NCI-H1417 (cell line): Measurements from ENCODE around the gene HOXC10.

Source experiments
- DNase-seq, 3 experiments: peaks; one replicate each; lab custom pipeline; 2025; lab: John Stamatoyannopoulos, UW

HOXC10 gene

DNA sequence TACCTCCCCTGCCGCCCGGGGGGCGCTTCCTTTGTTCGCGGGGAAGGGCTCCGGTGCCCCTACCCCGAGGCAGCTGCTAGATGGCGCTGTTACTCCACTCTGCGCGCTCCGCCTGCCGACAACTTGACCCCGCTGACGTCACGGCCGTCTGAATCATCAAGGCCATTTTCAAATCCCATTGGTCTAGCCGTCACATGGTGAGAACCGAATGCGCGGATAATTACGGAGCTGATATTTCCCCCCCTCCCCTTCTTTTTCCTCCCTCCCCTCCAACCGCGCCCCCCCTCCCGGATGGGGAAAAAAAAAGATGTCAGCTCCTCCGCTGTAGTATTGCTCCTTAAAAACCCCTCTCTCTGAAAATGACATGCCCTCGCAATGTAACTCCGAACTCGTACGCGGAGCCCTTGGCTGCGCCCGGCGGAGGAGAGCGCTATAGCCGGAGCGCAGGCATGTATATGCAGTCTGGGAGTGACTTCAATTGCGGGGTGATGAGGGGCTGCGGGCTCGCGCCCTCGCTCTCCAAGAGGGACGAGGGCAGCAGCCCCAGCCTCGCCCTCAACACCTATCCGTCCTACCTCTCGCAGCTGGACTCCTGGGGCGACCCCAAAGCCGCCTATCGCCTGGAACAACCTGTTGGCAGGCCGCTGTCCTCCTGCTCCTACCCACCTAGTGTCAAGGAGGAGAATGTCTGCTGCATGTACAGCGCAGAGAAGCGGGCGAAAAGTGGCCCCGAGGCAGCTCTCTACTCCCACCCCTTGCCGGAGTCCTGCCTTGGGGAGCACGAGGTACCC, at the start of gene HOXC10:
Gene HOXC10, plus strand, starts transcription at position 246 of the 791 bp plus-strand sequence. Its CDS starts 114 bp downstream, at position 360.
- DNase-seq, result peak; percentile 93 to 99 (median 99)

GRCh38 chr12:53935383-53936341, 49.3 kb upstream of the HOXC10 start:
- DNase-seq, result peak in 2 of 3 experiments; percentile 17 to 27

DNA sequence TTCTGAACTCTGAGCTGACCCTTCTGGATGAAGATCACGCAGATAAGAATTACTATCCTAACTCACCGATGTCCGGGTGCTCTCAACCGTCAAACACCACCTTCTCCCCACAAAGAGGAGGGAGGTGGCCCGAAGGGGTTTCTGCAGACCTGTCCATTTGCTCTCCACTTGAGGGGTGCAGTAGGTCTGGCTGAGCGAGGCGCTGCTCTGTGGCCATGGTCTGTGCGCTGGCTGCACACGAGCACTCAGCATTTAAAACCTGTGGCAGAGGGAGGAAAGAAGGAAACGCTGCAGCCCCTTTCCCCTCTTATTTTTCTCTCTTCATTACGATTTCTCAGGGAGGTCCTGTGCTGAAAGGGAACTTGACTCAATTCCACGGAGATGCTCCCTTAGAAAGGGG, 47.8 kb upstream of the HOXC10 start:
- no peak for DNase-seq

DNA sequence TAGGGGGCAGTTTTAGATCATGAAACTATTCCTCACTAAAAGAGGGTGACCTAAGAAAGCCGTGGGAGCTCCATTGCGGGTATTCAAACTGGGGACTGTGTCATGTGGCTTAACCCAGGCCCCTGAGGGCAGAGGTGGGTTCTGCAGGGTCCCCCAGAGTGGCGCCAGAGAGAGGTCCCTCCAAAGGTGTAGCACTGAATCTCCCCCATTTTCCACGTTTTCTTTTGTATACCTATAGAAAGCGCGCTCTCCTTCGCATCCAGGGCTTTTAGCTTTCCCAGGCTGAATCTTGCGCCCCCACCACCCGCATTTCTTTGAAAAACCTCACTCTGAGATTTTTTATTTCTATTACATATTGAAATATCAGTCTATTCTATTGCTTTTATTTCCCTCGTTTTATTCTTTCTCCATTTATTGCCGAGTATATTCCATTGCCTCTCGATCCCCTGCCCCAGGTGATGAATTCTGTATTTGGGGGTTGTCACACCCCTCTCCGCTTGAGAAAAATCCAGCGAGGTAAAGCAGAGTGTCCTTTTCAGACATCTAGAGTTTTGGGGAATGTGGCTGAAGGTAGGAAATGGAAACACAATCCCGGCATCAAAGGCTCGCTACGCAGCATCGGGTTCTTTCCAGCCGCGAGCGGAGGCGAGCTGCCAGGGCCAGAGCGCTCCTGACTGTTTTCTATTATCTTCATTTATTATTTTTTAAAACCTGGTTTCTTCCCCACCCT, 47.2 kb upstream of the HOXC10 start:
- peak in 1 of 3 experiments; percentile 25 for DNase-seq

- peak; percentile 100 for DNase-seq
Observed at GRCh38 chr12:53938326-53939140, 46.4 kb upstream of the HOXC10 start, which contains the start of gene HOXC13. Gene HOXC13, plus strand, starts transcription at chr12:53938831. Its CDS starts 76 bp downstream, at chr12:53938907.

GRCh38 chr12:53939141-53940108, 45.5 kb upstream of the HOXC10 start:
- DNase-seq, result peak in 2 of 3 experiments; percentile 52 to 70

DNA sequence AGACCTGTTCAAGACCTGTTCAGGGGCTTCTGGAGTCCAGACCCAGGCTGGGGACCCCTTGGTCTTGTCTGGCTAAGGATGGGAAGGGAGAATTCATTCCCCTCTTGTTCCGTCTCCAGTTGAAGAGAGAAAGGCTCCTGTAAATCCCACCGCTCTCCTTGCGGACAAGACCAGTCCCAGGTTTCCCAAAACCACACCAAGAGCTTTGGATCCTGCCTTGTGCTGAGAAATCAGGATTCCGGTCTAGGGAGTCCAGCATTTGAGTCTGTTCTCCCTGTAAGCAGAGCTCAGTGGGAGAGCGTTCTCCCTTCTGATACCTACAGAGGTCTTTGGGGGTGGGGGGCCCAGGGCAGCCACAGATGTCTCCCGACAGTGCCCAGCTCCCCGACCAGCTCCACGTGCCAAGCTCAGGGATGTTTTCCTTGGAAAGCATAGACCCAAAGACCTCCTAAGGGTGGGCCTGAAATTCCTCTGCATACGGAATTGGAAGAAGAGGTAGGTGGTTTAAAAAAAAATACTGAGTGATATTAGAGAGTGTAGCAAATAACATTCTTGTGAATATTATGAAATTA, 44.4 kb upstream of the HOXC10 start:
- no peak for DNase-seq

- DNase-seq, result no peak
Observed at GRCh38 chr12:53941187-53941586, 43.8 kb upstream of the HOXC10 start.

GRCh38 chr12:53941750-53942149, 43.2 kb upstream of the HOXC10 start:
- no peak for DNase-seq

DNA sequence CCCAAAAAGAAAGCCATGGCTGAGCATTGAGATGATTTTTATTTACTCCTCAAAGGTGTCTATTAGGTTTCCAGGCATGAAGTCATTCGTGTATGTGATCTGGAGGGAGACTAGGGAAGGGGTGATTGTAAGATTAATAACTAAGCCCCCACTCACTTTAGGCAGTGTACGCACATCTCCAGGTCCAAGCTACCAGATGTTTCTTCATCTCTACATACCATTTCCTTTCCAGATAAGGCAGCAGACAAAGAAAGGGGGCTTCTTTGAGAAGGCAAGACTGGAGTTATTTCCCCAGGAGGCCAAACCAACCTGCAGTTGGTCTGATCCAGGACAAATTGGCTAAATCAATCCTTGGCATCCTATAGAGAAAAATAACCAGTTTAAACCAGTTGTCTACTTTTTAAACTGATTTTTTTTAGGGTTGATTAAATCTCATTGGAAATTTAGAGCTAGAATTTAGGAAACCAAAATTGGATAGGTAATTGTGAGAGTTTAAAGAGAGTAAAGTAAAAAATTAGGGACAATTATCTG, 42.4 kb upstream of the HOXC10 start:
- DNase-seq, result no peak

DNA sequence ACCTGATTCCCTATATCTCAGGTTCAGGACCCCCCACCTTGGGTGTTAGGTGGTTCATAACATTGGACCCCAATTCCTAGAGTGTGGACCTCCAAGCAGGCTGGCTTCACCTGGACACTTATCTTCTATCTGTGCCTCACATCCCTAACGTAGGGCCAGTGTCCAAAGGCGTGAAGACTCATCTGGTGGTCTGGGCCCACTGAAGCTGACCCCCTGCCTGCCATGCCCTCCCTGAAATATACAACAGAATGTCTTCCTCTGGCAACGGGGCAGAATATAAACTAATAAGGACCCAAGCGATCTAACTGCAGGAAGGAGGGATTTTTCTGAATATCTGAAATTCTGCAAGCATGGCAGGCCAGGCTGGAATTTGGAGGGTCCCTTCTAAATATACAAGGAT, 40.7 kb upstream of the HOXC10 start:
- DNase-seq, result no peak

DNA sequence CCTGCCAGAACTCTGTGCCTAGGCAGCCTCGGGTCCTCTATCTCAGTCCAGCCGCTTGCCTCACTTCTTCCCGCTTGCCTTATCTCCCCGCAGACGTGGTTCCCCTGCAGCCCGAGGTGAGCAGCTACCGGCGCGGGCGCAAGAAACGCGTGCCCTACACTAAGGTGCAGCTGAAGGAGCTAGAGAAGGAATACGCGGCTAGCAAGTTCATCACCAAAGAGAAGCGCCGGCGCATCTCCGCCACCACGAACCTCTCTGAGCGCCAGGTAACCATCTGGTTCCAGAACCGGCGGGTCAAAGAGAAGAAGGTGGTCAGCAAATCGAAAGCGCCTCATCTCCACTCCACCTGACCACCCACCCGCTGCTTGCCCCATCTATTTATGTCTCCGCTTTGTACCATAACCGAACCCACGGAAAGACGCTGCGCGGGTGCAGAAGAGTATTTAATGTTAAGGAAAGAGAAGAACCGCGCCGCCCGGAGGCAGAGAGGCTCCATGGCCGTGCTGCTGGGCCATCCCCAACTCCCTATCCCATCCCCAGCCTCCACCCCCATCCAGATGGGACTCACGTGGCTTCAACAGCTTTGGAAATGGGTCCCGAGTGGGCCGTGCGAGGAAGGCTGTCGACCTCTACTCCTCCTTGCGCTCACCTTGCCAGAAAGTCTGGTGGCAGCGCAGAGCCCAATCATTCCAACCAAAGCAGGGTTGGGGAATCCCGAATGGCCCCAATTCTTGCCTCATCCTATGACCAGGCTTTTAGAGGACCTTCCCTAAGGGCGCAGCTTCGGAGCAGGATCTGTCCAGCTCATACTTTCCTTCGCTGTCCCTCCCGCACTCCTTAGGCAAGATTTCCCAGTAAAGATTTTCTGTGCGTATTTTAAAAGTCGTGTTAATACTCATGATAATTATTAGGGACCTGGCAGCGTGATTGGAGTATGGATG, 39.8 kb upstream of the HOXC10 start:
- DNase-seq, result no peak

- no peak for DNase-seq
Observed at GRCh38 chr12:53947743-53948142, 37.2 kb upstream of the HOXC10 start.

DNA sequence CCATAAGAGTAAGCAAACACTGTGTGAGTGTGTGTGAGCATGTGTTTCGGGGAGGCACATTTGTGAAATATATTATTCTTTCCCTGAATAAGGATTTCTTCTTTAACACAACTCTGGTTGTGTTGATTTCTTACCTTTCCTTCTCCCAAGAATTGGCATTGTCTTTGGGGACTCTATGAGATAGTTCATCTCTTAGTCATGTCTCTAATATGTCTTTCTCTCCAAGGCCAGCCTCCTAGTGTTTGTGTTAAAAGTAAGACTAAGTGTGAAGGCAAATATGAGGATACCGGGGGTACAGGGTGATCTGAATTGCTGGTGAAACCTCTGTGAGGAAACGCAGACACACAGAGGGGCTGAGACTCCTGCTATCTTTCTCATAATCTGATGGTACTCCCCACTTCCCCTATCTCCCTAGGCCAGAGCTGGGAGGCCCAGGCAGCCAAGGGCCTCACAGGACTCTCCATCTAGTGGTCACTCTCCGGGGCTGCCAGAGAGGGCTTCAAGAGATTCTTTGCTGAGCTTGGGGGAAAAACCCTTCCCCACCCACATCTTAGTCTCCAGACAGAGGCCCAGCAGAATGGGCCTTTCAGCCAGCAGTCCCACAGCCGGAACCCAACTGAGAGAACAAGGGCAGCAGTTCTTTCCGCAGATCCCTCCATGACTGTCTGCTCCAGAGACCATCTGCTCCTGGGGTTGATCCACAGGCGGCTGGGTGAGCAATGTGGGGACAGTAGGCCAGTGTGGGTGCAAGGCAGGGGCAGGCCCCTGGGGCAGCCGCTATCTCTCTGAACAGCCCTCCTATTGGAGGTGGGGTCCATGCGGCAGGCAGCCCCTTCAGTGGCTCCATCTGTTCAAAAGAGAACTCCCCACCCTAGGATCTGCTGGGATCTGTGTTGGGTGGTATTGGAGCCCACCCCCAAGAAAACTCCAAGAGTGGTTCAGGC, 36.0 kb upstream of the HOXC10 start:
- no peak for DNase-seq

DNA sequence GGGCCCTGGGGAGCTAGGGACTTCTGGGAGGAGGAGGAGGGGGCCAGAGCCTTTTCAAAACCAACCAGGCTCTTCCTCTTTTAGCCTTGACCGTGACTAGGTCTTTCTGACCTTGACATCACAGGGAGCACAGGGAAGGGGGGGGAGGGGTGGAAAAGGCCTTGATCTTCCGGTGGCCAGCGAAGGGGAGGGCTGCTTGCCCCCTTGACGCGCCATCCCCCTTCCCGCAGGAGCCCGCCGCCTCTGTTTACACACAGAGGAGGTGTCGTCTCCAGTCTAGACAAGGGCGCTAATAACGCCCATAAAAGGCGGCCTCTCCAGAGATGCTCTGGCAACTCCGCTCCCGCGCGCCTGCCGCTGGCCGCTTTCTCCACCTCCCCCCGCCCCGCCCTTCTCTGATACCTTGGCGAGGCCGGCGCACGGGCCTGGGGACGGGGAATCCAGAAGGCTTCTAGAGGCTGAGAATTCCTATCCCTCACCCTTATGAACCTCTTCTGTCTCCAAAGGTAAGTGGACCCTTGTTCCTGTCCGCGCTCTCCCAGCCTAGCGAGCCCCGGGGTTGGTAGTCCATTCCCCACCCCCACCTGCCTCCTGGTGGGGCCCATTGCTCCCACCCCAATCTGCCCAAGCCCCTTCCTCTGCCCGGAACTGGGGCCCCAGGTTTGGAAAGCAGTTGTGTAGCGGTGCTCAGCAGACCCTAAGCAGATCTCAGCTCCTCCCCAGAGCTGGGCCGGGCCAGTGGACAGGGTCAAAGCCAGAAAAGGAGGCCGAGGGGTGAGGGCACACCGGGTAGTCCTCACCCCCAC, 35.1 kb upstream of the HOXC10 start:
- DNase-seq, result peak; percentile 73 to 95 (median 87)

DNA sequence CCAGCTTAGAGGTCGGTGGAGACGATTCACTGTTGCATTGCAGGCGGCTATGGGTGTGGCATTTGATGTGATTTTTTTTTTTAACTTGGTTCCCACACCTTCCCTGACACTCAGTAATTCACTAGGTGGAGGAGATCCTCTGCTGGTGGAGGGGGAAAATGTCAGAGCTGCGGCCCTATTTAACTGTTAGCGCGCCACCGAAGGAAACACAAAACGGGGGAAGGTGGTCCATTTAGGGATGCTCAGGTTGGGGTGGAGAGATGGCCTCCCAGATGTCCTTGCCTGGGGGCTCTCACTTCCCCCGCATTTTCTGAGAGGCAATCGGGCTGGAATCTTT, 34.5 kb upstream of the HOXC10 start:
- peak; percentile 10 to 82 (median 74) for DNase-seq
